Bone marrow (tissue), 2 donors: ENCODE results near the gene RAB44.
"Not testable (repeated sequence)": the region's sequence is repeated elsewhere in the genome, so short reads cannot be mapped to it uniquely, and the experiment has no call there.

ENCODE experiments used
- DNase-seq, 2 donors: peaks; one replicate each; lab custom pipeline; 2025; lab: John Stamatoyannopoulos, UW

Gene RAB44

GRCh38 chr6:36686668-36687513 is 10.7 kb upstream of the RAB44 start:
- DNase-seq: no peak

GRCh38 chr6:36688063-36688738 is 9.4 kb upstream of the RAB44 start:
- DNase-seq: no peak

- DNase-seq: no peak
These were observed 8.9 kb upstream of the RAB44 start for GRCh38 chr6:36688739-36689075.

GRCh38 chr6:36691011-36691410 is 6.6 kb upstream of the RAB44 start:
- no peak for DNase-seq

- no peak for DNase-seq
These were observed 6.0 kb upstream of the RAB44 start for GRCh38 chr6:36691612-36692011.

- peak in 1 of 2 donors; percentile 79 for DNase-seq
These were observed 5.4 kb upstream of the RAB44 start for GRCh38 chr6:36692220-36692619.

GRCh38 chr6:36692861-36693702 is 4.5 kb upstream of the RAB44 start:
- no peak for DNase-seq

- DNase-seq: no peak
These were observed 3.0 kb upstream of the RAB44 start for GRCh38 chr6:36694616-36695015.

GRCh38 chr6:36695414-36695813 is 2.2 kb upstream of the RAB44 start:
- no peak for DNase-seq

GRCh38 chr6:36698196-36698595 is 570 bp downstream of the RAB44 start:
- DNase-seq: no peak

GRCh38 chr6:36698871-36699271 is 1.2 kb downstream of the RAB44 start:
- DNase-seq: no peak

GRCh38 chr6:36699348-36699747 is 1.7 kb downstream of the RAB44 start:
- DNase-seq: no peak

- no peak for DNase-seq
These were observed 2.6 kb downstream of the RAB44 start for GRCh38 chr6:36700071-36700812.

GRCh38 chr6:36700831-36701230 is 3.2 kb downstream of the RAB44 start:
- DNase-seq: no peak

- DNase-seq: peak in 1 of 2 donors; percentile 57
These were observed 3.9 kb downstream of the RAB44 start for GRCh38 chr6:36701401-36701991.

GRCh38 chr6:36702656-36703055 is 5.0 kb downstream of the RAB44 start:
- DNase-seq: no peak

GRCh38 chr6:36703081-36703606 is 5.5 kb downstream of the RAB44 start:
- no peak for DNase-seq

GRCh38 chr6:36703982-36704381 is 6.4 kb downstream of the RAB44 start:
- DNase-seq: no peak

- DNase-seq: not testable (repeated sequence)
These were observed 7.4 kb downstream of the RAB44 start for GRCh38 chr6:36704961-36705577.

- DNase-seq: no peak
These were observed 8.7 kb downstream of the RAB44 start for GRCh38 chr6:36706339-36706738.

- DNase-seq: no peak
These were observed 15.2 kb downstream of the RAB44 start for GRCh38 chr6:36712816-36713215.
